Ammon's horn (tissue), 1 donor: ENCODE results near the gene SMIM35.

Source experiments
- DNase-seq: peaks from one replicate; pipeline ENCODE4 v3.0.0-alpha.2; 2016; ENCODE audit warnings: low spot score

SMIM35 gene

DNA sequence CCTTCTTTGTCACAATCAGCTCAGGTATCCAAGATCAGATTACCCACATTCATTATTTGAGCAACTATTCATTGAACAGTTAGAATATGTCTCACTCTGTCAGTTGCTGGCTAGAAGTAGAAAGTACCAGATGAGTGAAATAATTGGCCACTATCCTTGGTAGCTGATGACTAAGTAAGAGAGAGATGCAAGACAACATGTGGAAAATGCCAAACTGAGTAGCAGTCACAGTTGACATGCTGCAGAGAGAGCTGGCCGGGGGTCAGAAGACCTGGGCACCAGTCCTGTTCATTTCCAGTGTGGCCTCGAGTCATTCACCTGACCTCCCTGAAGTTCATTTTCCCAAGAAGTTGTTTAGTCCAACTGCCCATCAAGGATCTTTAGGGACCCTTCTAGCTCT lies 22.5 kb upstream of the SMIM35 start:
- DNase-seq, result peak; percentile 40

DNA sequence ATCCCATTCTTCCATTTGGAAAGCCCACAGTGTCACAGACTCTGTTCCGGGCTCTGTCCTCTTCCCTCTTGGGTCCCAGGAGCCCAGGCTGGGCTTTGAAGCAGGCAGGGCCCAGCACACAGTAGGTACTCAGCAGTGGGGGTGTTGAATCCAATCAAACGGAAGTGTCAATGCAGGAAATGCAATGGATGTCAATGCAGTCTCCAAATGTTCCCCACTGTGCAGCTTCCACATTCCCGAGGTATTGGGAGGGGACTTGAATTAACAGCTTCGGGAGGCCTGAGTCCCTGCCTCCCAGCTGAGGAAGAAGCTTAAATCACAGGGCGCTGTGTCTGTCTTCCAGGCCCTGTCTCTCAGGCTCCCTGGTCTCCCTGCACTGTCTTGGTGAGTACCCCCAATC lies 21.8 kb upstream of the SMIM35 start:
- DNase-seq, result no peak

GRCh38 chr11:118106789-118107335 lies 20.1 kb upstream of the SMIM35 start:
- DNase-seq, result no peak

GRCh38 chr11:118105657-118106305 lies 19.0 kb upstream of the SMIM35 start:
- no peak for DNase-seq

DNA sequence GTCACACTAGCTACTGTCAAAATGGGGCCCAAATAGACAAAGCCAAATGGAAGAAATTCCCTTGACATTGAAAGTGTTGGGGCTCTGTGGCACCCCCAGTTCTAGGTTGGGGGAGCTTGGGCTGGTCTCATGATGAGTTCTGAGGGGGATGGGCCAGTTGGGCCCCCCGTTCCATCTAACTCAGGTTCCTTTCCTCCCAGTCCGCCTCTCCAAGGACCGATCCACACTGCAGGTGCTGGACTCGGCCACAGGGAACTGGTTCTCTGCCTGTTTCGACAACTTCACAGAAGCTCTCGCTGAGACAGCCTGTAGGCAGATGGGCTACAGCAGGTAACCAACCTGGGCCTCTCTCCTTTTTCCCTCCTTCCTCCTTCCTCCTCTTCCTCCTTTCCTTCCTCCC lies 17.7 kb upstream of the SMIM35 start:
- no peak for DNase-seq

- no peak for DNase-seq
These were observed 16.0 kb upstream of the SMIM35 start for GRCh38 chr11:118102721-118103261.

- no peak for DNase-seq
These were observed 14.0 kb upstream of the SMIM35 start for GRCh38 chr11:118100691-118101232.

DNA sequence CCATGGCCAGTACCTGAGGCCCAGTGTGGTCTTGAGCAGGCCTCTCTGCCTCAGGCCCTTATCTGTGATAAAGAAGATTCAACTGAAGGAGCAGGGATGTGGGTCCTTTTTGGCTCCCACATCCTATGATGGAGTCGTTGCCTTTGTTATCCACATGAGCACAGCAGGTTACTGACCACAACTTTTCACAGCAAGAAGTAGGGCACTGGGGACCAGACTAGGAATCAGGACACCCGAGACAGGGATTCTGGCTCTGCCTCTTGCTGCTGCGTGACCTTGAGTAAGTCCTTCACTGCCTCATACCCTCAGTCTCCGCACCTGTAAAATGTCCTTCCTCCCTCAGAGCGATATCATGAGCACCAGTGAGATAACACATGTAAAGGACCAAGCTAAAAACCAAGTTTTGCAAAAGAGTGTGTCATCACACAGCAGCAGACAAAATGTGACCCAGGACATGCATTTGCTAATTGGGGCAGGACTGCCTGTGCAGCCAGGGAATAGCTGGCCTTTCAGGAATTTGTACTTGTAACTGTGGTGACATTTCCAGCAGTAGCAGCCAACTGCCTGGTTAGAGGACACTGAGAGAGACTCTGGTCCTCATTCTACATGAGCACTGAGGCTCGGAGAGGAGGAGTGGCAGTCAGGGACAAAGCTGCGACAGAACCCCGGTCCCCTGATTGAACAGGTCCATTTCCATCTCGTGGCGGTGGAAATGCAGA lies 13.2 kb upstream of the SMIM35 start:
- DNase-seq, result no peak

DNA sequence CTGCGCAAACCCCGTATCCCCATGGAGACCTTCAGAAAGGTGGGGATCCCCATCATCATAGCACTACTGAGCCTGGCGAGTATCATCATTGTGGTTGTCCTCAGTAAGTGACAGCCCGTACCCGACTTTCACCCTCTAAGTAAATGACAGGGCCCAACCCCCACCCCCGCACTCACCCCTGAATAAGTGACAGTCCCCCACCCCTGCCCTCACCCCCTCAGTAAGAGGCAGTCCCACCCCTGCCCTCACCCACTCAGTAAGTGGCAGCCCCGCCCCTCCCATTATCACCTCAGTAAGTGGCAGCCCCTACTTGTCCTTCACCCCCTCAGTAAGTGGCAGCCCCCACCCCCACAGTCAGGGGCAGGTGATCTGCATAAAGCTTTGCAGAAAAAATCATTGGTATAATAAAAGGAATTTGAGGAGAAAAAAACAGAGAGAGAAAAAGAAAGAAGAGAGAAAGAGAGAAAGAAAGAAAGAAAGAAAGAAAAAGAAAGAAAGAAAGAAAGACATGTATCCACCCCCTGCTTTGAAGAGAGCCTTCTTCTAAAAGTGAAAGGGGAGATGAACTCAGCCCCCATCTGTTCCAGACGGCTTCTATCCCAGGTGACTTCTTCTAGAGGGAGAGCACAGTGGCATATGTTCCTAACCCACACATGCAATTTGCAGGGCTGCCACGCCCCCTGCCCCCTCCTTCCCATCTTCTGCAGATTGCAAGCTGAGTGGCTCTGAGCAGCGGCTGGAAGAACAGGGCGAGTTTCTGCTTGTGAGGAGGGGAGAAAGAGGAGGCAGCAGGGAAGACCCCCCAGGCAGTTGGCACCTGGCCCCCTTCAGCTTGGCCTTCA lies 12.5 kb upstream of the SMIM35 start:
- DNase-seq, result peak; percentile 42

DNA sequence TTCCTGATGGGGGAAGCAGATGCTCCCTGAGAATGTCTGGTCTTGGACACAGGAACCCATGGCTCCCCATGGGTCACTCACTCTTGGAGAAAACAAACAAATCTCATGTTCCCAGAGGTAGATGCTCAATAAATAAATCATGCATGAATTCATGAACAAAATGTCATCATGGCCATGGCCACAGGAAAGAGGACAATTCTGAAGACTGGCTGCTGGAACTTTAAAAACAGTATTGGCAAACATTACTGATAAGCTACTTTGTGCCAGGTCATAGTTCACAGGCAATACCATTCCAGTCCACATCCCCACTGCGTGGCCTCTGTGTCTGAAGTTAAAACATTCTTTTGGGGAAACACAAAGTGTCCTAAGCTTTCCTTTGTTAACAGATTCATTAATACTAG lies 9.2 kb upstream of the SMIM35 start:
- DNase-seq, result no peak

DNA sequence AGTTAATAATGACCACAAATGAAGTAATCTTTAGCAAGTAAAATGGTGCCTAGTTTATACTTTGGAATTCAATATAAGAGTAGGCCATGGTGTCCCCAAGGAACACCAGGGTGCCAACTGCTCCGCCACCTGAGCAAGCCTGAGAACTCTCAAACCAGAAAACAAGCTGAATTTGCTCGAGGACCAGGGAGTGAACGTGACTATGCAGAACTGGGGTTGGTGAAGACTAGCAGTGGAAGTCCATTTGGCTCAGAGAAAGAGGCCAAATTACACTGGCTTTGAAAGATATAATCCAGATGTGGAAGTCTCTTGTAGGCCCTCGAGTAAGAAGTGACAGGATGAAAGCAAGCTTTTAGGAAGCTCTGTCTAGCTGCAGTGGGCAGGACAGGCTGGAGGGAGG lies 8.7 kb upstream of the SMIM35 start:
- no peak for DNase-seq

GRCh38 chr11:118092907-118093571 lies 6.3 kb upstream of the SMIM35 start:
- no peak for DNase-seq

DNA sequence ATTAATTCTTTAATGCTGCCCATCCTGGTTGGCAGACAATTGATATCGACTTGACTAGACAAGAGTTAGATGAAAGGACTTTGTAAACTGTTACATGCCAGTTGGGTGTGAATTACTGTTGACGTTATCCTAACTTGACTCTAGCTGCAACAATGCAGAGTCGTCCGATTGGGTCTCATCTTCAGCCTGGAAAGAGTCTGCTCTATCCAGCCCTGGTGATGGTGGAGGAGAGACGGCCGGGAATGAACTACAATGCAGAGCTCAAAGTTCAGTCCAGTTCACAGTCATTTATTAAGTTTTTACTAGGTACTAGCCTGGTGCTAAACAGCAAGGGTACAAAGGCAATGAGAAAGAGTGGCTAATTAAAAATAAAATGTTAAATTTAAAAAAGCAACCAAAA lies 4.9 kb upstream of the SMIM35 start:
- no peak for DNase-seq

GRCh38 chr11:118090545-118091162 lies 3.9 kb upstream of the SMIM35 start:
- DNase-seq, result no peak

DNA sequence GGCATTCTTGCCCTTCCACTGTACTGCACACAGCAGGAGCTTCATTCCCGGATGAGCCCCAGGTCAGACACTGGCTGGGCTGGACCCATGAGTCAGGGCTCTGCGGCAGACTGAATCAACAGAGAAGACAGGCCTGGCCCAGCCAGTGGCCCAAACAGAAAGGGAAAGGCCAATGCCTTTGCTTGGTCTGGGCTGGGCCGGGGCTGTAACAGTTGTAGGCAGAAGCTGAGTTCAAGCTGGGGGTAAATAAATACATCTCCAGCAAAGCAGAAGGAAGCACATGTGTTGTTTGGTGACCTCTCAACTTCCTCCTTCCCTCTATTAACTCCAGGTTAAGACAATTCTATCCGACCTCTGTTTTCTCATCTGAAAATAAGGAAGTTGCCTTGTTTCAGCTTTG lies 1.8 kb upstream of the SMIM35 start:
- DNase-seq, result peak; percentile 52

DNA sequence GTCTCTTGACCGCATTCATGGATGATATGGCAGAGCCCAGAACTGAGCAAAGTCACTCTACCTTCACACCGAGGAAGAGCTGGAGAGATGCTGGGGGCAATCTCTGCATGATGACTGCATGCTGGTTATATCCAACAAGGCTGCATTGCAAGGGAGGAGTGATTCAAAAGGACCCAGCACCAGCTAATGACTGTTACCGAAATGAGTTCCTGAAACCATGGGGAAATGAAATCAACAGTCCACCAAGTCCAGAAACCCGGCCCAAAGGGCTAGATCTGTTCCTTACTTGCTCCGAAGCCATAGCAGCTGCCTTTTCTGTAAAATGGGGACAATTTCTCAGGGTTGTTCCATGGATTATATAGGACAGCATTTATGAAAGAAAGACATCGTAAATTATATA lies 1.2 kb upstream of the SMIM35 start:
- DNase-seq, result no peak

GRCh38 chr11:118084656-118085055 lies 2.1 kb downstream of the SMIM35 start:
- DNase-seq, result no peak

- peak; percentile 48 for DNase-seq
These were observed 2.5 kb downstream of the SMIM35 start for GRCh38 chr11:118084247-118084646.

DNA sequence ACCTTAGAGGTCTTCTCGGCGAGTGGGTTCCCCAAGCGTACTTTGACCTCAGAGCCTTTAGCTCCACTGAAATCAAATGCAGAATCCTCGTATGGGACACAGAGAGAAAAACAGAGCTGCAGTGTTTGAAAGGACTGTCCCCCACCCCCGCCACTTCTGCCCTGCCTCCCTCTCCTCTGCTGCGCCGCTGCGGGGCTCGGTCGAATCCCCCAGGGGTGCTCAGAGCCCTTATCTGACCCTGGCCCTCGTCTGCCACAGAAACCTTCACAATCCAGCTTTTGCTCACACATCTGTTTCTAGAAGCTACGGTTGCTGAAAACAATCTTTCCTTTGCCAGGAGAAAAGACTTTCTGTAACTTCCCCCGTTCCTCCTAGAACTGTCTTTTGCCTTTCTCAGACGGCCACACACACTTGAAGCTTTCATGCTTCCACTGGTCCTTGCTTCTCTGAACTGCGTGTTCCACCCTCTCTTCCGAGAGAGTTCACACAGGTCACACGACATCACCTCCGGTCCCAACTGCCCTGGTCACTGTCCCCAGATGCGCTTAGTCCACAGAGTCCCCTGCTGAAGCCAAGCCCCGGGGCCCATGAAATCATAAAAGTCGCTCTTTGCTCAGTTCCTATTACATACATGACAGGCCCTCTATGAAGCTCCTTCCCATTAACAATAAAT lies 3.7 kb downstream of the SMIM35 start:
- DNase-seq, result no peak

DNA sequence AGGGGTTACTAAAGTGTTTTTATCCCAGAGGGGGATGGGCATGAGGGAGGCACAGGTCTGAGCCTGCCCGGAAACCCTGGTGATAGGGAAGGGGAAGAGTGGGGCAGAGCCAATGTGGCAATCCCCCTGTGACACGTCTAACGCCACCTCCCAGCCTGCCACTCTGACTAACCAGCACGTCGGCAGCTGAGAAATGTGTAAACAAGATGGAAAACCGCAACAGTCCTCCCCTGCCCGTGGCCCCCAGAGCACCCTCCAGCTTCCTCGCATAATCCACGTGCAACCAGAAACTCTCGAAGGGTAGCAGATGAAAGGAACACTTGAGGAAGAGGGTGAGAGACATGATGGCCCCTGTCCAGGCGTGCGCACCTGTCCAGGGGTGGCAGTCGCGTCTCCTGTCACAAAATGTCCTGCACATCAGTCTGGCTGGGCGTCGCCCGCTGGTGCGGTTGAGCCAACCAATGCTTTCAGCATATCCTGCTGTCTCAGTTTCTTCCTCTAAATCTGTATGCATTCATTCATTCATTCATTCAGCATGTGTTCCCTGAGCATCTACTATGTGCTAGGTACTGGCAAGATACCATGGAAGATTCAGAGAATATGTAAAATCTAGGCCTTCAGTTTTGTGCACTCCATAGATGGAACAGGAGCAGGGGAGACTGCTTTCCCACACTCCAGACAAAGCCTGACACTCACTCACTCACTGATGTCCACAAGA lies 5.4 kb downstream of the SMIM35 start:
- DNase-seq, result no peak
